Endothelial cell of umbilical vein (primary cell): Measurements from ENCODE around the gene ANKFN1. TPM values are rescaled to one million over a fixed set of nuclear protein-coding genes. Genes with fewer than 3 reads are reported as not detected.

ENCODE experiments used
- BruUV-seq: library from RNA; stranded (reverse); fragments of 400-500 nt; replicated peaks from 2 replicates; lab custom pipeline; 2021; lab: Mats Ljungman, UMichigan
- CTCF ChIA-PET: fragments of 300-600, 350-600 bp; sonication (Branson Sonifier 250); formaldehyde crosslinking; loops from one replicate; lab custom pipeline; 2021; ENCODE audit warnings: antibody characterized with exemption, inconsistent platforms; lab: Charles Lee
- POLR2A ChIA-PET: fragments of 300-600, 350-600 bp; sonication (Branson Sonifier 250); formaldehyde crosslinking; loops from one replicate; lab custom pipeline; 2021; ENCODE audit warnings: antibody characterized with exemption, inconsistent platforms; lab: Charles Lee
- DNase-seq: peaks from one replicate; pipeline ENCODE4 v3.0.0-alpha.2; 2011; ENCODE audit warnings: low read depth, low spot score
- FAIRE-seq: peaks from 2 replicates; lab custom pipeline; 2011; peaks lifted over from hg19 to GRCh38; lab: Jason Lieb, UNC
- H2AFZ ChIP-seq: 2 replicates; pipeline ENCODE4 v1.6.0; 2012; ENCODE audit warnings: low read depth, low read length, control low read depth, inconsistent platforms
- H3K27ac ChIP-seq: 2 replicates; pipeline ENCODE4 v1.5.1; 2011; ENCODE audit warnings: low read depth, mild to moderate bottlenecking, control low read depth, low read length, moderate library complexity; ENCODE audit not compliant: insufficient read depth
- H3K27me3 ChIP-seq, 2 experiments: 2 replicates each; pipeline versions ENCODE4 v1.6.0 to v1.6.1; 2011; ENCODE audit warnings: low read length in 2 of 2, mixed read lengths in 1 of 2; ENCODE audit not compliant: control insufficient read depth in 2 of 2, insufficient read depth in 2 of 2
- H3K36me3 ChIP-seq, 2 experiments: 2 replicates in 1 of 2; 3 replicates in 1 of 2; pipeline ENCODE4 v1.5.1; 2011; ENCODE audit warnings: low read length in 2 of 2, mild to moderate bottlenecking in 1 of 2, moderate library complexity in 1 of 2; ENCODE audit not compliant: control insufficient read depth in 2 of 2, insufficient read depth in 2 of 2; ENCODE audit errors: extremely low read depth in 1 of 2
- H3K4me1 ChIP-seq: 3 replicates; pipeline ENCODE4 v1.5.1; 2011; ENCODE audit warnings: mild to moderate bottlenecking, low read length; ENCODE audit not compliant: control insufficient read depth, insufficient read depth; ENCODE audit errors: extremely low read depth
- H3K4me2 ChIP-seq: 2 replicates; pipeline ENCODE4 v1.6.1; 2011; ENCODE audit warnings: low read length, control low read depth, mixed read lengths; ENCODE audit not compliant: insufficient read depth
- H3K4me3 ChIP-seq, 3 experiments: fragments of 200-600 bp in 1 of 3; sonication (generic), shearing (Covaris generic) in 1 of 3; replicated peaks in 1 of 3; 2 replicates each; pipeline ENCODE4 v1.5.1; 2011 to 2016; ENCODE audit warnings: control low read depth in 3 of 3, low read length in 3 of 3, mild to moderate bottlenecking in 2 of 3, inconsistent platforms in 1 of 3, low read depth in 1 of 3, moderate library complexity in 1 of 3; ENCODE audit not compliant: insufficient read depth in 1 of 3
- H3K79me2 ChIP-seq: 2 replicates; pipeline ENCODE4 v1.6.0; 2012; ENCODE audit warnings: low read length, inconsistent platforms; ENCODE audit not compliant: control insufficient read depth, insufficient read depth
- H3K9ac ChIP-seq: replicated peaks from 2 replicates; pipeline ENCODE3; 2011; ENCODE audit warnings: low read length, control low read depth; ENCODE audit not compliant: insufficient read depth; ENCODE audit errors: extremely low read depth
- H3K9me1 ChIP-seq: replicated peaks from 3 replicates; pipeline ENCODE4 v1.6.0; 2011; ENCODE audit warnings: mild to moderate bottlenecking, low read length; ENCODE audit not compliant: control insufficient read depth, insufficient read depth; ENCODE audit errors: extremely low read depth
- H3K9me3 ChIP-seq: replicated peaks from 2 replicates; pipeline ENCODE4 v1.5.1; 2012; ENCODE audit warnings: low read length, inconsistent platforms; ENCODE audit not compliant: control insufficient read depth, insufficient read depth
- H4K20me1 ChIP-seq: replicated peaks from 2 replicates; pipeline ENCODE3; 2011; ENCODE audit warnings: mild to moderate bottlenecking, low read length; ENCODE audit not compliant: control insufficient read depth, insufficient read depth; ENCODE audit errors: extremely low read depth
- CTCF ChIP-seq, 2 donors: IDR thresholded peaks; 1 replicate in 1 of 2; 2 replicates in 1 of 2; pipeline ENCODE4 v1.5.1; 2011; ENCODE audit warnings: low read length in 2 of 2, mild to moderate bottlenecking in 2 of 2, moderate library complexity in 2 of 2, control low read depth in 1 of 2, inconsistent platforms in 1 of 2, low read depth in 1 of 2; ENCODE audit not compliant: insufficient read depth in 1 of 2; ENCODE audit errors: extremely low read depth in 1 of 2
- EZH2 ChIP-seq: IDR thresholded peaks from 2 replicates; pipeline ENCODE4 v1.6.1; 2012; ENCODE audit warnings: borderline replicate concordance, low read depth, mild to moderate bottlenecking, moderate library complexity, low read length, inconsistent platforms; ENCODE audit not compliant: severe bottlenecking
- FOS ChIP-seq: IDR thresholded peaks from 2 replicates; pipeline ENCODE4 v1.6.1; 2011; ENCODE audit warnings: mild to moderate bottlenecking, low read length, moderate library complexity, borderline replicate concordance; ENCODE audit not compliant: insufficient read depth
- GATA2 ChIP-seq: IDR thresholded peaks from 2 replicates; pipeline ENCODE4 v1.7.0; 2011; ENCODE audit warnings: low read depth, mild to moderate bottlenecking, moderate library complexity, mixed read lengths, low read length; ENCODE audit not compliant: insufficient read length, insufficient read depth
- JUN ChIP-seq: IDR thresholded peaks from 2 replicates; pipeline ENCODE4 v1.6.1; 2011; ENCODE audit warnings: borderline replicate concordance, low read depth; ENCODE audit not compliant: insufficient read length, insufficient read depth
- MAX ChIP-seq: IDR thresholded peaks from 2 replicates; pipeline ENCODE4 v1.6.1; 2011; ENCODE audit not compliant: insufficient read depth, insufficient read length
- MYC ChIP-seq: IDR thresholded peaks from one replicate; pipeline ENCODE4 v1.6.1; 2011; ENCODE audit warnings: mild to moderate bottlenecking, low read depth, low read length
- POLR2A ChIP-seq: IDR thresholded peaks from 2 replicates; pipeline ENCODE4 v1.6.1; 2012; ENCODE audit warnings: low read depth, mild to moderate bottlenecking, control low read depth, low read length
- dilution Hi-C: fragments of 300-500 bp; cut with MboI; formaldehyde crosslinking; loops from one replicate; pipeline ENCODE4 v1.15.0; 2019; ENCODE audit warnings: low sequenced_read_pairs; ENCODE audit not compliant: extremely low pct_ligation_motif_present
- intact Hi-C: fragments of 100-400 bp; cut with micrococcal nuclease; formaldehyde crosslinking; loops from one replicate; pipeline ENCODE4 v1.10.0; 2022
- polyA plus RNA-seq, 4 experiments: library from polyadenylated mRNA; depleted of rRNA in 3 of 4; stranded (reverse) in 3 of 4; unstranded in 1 of 4; fragments of >200 nt; gene quantifications; 2 replicates each; pipeline versions ENCODE4 v1.2.1 to v1.2.3, GENCODE V29; 2011 to 2012; ENCODE audit warnings: missing spikeins in 1 of 4
- total RNA-seq: library from RNA; stranded (reverse); gene quantifications from 2 replicates; pipeline ENCODE4 v1.2.3, GENCODE V29; 2021

Gene ANKFN1
- total and polyA plus RNA-seq, 2 donors (not counting 3 experiments of a cell fraction or from before 2014, with no cell fraction given) = 0.15 TPM; not detected in 1

GRCh38 chr17:56523042-56523441 is 369.8 kb downstream of the ANKFN1 start:
- Histone ChIP-seq H3K79me2 (no peaks in the 10 kb centered on the region), H3K9me1 (no peaks in the 10 kb centered on the region), H3K4me2 (no peak overlapping the region), H3K36me3 (no peaks in the 10 kb centered on the region), H3K9me3 (no peaks in the 10 kb centered on the region), H4K20me1 (no peaks in the 10 kb centered on the region), H3K4me1 (no peaks in the 10 kb centered on the region), H2AFZ (no peak overlapping the region), H3K4me3 (no peak overlapping the region), H3K27me3 (no peaks in the 10 kb centered on the region), H3K9ac (no peak overlapping the region), H3K27ac (no peak overlapping the region)
- DNase-seq (no peak), FAIRE-seq (no peak)
- dilution Hi-C loops (no loop called here), intact Hi-C loops (no loop called here)
- TF ChIP-seq MAX (no peak), MYC (no peak), CTCF (IDR thresholded peaks at IDR 0.05; ENCODE audit: extremely low read depth in 1 of 2, insufficient read depth in 1 of 2, low read depth in 1 of 2, low read length in 2 of 2) (no peak), GATA2 (no peak), FOS (no peak), JUN (no peak)
- CTCF ChIA-PET = no interaction called here
- BruUV-seq = no TSS peak
- POLR2A ChIA-PET = no interaction called here

- H3K79me2 ChIP-seq = no peaks in the 10 kb centered on the region
- no peak overlapping the region for H3K4me2 ChIP-seq
- H3K4me1 ChIP-seq = no peaks in the 10 kb centered on the region
- H4K20me1 ChIP-seq = no peaks in the 10 kb centered on the region
- intact Hi-C loops = no loop called here
- no peaks in the 10 kb centered on the region for H3K9me1 ChIP-seq
- CTCF ChIA-PET = no interaction called here
- H3K9me3 ChIP-seq = no peaks in the 10 kb centered on the region
- no peaks in the 10 kb centered on the region for H3K36me3 ChIP-seq
- FAIRE-seq (no peak), DNase-seq (no peak)
- no peaks in the 10 kb centered on the region for H3K27me3 ChIP-seq
- dilution Hi-C loops = no loop called here
- H2AFZ ChIP-seq = no peak overlapping the region
- POLR2A ChIA-PET = no interaction called here
- TF ChIP-seq MYC (no peak), JUN (no peak), POLR2A (no peak), EZH2 (no peak), GATA2 (no peak), CTCF (IDR thresholded peaks at IDR 0.05; ENCODE audit: extremely low read depth in 1 of 2, insufficient read depth in 1 of 2, low read depth in 1 of 2, low read length in 2 of 2) (no peak), MAX (no peak), FOS (no peak)
- H3K27ac ChIP-seq = no peak overlapping the region
- H3K9ac ChIP-seq = no peak overlapping the region
- BruUV-seq = no TSS peak
- H3K4me3 ChIP-seq = no peak overlapping the region
Observed at GRCh38 chr17:56528696-56529095, 375.4 kb downstream of the ANKFN1 start.
